HG03039 (cell line): ENCODE results near the gene CACNA1H.

Source experiments
- ATAC-seq: cut with Tn5 transposase; IDR thresholded peaks from one replicate; pipeline ENCODE4 v1.9.1; 2021; ENCODE audit warnings: mild to moderate bottlenecking, moderate library complexity; ENCODE audit not compliant: unreplicated experiment

Gene CACNA1H

GRCh38 chr16:1152651-1153259 is at the start of gene CACNA1H:
Gene CACNA1H (plus strand): TSS chr16:1153106. CDS start chr16:1153738, 632 bp downstream.
- no peak for ATAC-seq

- ATAC-seq, result no peak
Observed at GRCh38 chr16:1103636-1103980, 49.3 kb upstream of the CACNA1H start.

- no peak for ATAC-seq
Observed at GRCh38 chr16:1105888-1106620, 46.9 kb upstream of the CACNA1H start.

DNA sequence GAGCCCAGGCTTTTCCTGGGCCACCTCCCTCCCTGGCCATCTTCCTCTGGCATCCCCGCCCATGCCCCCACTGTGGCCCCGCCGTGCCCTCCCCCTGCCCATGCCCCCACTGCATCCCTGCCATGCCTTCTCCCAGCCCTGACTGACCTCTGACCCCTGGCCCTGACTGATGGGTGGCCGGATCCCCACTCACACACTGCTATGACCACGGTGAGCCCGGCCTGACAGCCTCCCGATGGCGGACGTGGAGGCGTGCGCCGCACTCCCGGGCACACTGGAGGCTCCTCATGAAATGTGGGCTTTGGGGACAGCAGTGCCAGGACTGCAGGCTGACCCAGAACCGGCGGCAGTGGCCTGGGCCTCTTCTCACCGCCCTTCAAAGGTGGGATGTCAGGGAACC is 46.2 kb upstream of the CACNA1H start:
- no peak for ATAC-seq

DNA sequence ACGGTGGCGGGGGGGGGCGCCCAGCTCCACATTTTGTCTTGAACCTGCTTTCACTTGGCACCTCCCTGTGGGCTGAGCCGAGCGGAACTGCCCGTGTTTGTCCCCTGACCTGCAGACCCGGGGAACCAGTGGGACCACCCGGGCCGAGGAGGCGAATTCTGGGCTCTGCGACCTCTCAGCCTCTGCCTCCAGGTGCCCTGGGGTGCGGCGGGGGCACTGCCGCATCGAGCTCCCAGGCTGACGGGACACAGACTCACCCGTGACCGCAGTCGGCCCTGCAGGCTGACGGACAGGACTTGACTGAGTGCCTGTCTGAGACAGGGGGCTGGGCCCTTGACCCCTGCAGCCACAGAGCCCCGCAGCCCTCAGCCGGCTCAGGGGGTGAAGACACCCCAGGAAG is 45.8 kb upstream of the CACNA1H start:
- no peak for ATAC-seq

DNA sequence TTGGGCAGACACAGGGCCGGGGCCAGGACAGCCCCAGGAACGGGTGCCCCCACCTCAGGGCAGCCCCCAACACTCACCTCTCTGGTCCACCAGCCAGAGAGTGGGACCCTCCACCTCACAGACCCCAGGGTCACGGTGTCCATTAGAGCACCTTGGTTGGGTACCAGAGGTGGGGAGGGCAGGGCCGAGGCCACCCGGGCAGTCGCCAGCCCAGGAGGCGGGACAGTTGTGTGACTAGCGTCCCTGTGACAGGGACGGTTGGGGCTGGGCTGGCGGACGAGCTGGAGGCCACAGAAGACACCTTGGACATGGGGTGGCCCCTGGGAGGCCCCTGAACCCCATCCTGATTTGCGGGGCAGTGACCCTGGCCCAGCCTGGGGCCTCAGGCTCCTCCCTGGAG is 45.2 kb upstream of the CACNA1H start:
- ATAC-seq, result no peak

DNA sequence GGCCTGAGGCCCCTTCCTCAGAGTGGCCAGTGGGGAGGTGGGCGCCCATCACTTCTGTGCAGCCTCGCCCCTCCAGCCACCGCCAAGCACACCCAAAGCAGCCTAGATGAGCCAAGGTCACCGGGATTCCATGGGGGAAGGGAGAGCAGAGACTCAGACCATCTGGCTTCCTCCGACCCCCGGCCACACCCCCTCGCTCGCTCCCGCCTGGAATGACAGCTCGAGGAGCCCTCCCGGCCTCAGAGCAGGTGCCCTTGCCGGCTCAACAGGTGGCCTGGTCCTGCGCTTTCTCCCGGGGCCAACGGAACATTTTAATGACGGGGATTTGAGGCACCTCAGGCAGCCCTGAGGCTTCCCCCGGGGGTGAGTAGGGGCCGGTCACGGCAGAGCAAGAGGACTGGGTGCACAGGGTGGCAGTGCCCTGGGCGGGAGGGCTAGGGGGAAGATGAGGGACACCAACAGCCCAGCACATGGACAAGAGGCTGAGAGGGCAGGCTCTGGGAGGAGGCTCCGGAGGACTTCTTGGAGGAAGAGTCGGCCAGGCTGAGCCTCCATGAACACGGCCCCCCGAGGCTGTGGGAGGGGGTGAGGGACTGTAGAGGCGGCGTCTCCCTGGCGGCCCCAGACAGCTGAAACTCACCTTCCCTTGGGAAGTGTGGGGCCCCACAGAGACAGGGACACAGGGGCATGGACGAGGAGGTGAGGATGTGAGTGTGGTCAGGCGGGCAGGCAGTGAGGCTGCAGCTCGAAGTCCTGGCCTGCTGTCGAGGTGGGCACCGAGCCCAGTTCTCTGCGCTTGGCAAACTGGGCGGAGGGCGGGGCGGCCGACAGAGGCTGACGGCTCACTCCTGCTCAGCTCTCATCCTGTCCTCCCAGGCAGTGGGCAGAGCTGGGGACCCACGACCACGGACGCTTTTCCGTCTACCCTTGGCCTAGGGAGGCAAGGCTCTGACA is 44.3 kb upstream of the CACNA1H start:
- no peak for ATAC-seq

GRCh38 chr16:1109648-1110047 is 43.3 kb upstream of the CACNA1H start:
- ATAC-seq, result no peak

GRCh38 chr16:1112506-1113184 is 40.3 kb upstream of the CACNA1H start:
- no peak for ATAC-seq

- no peak for ATAC-seq
Observed at GRCh38 chr16:1113489-1113888, 39.4 kb upstream of the CACNA1H start.

DNA sequence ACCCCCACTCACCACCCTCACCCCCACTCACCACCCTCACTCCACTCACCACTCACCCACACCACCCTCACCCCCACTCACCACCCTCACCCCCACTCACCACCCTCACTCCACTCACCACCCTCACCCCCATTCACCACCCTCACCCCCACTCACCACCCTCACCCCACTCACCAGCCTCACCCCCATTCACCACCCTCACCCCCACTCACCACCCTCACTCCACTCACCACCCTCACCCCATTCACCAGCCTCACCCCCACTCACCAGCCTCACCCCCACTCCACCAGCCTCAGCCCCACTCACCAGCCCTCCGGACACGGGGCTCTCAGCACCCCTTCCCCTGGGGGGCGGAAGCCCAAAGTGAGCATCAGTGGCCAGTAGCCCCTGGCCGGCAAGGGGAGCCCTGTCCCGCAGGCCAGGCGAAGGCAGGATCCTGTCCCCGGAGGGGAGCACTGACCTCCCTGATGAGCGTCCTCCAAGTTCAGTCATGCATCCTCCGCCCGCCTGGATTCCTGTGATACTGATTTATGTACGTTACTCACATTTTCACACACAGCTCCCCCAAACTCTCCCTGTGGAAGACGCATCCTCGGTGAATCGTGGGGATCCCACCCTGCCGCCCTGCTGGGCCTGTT is 38.9 kb upstream of the CACNA1H start:
- no peak for ATAC-seq

DNA sequence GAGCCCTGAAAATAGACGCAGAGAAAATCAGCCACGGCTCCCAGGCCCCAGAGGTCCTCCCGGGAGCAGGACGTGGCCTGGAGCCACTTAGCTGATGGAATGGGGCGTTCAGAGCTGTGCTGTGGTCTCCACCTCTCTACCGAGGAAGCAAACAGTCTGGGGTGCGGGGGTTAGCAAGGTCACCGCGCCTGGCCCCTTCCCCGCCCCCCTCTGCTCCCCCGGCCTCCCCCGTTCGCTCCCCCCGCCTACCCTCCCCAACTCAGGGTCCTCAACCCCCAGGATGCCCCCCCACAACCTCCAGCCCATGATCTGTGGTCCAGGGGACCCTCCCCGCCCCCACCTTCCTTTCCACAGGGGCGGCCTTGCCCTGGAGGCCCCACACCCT is 36.2 kb upstream of the CACNA1H start:
- ATAC-seq, result no peak

GRCh38 chr16:1117176-1117900 is 35.6 kb upstream of the CACNA1H start:
- no peak for ATAC-seq

DNA sequence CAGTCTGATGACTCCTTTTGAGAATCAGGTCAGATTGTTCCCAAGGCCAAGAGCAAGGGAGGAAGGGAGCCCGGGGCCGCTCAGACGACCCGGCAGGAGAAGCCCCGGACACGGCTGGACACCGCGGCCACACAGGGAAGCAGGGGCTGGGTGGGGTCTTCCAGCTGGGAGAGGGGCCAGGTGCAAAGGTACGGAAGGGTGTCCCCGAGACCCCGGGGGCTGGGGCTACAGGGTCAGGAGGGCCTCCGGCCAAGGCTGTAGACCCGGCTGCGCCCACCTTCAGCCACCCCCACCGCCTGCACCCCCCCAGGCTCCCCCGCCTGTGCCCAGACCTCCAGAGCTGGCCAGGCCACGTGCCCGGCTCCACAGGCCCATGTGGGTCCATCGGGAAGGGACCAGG is 35.0 kb upstream of the CACNA1H start:
- ATAC-seq, result no peak

DNA sequence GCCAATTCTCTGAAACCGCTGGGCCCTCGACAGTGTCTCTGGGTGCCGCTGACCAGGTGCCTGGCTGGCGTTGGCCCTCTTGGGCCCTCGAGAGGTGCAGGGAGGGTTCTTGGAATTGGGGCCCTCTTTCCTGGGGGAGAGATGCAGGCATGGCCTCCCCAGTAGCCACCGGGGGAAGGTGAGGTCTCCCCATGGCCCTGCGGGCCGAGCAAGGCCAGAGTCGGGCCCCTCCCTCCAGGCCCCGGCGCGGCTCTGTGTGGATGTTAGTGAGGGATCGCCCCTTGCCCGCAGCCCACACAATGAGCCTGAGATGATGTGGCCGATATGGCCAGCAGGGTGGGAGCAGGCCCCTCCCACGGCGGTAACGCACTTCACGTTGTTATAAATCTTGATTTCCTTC is 33.8 kb upstream of the CACNA1H start:
- ATAC-seq, result no peak

- ATAC-seq, result no peak
Observed at GRCh38 chr16:1119766-1120576, 32.9 kb upstream of the CACNA1H start.

GRCh38 chr16:1120577-1120941 is 32.3 kb upstream of the CACNA1H start:
- no peak for ATAC-seq

- ATAC-seq, result no peak
Observed at GRCh38 chr16:1121009-1121408, 31.9 kb upstream of the CACNA1H start.
